ENCODE data around the gene GSTO2.

The GSTO2 gene

GRCh38 chr10:104328646-104328895, 59.6 kb downstream of the GSTO2 start:
- no peak for TF ChIP-seq CTCF (IDR thresholded peaks at IDR 0.05; ENCODE audit: extremely low read depth, insufficient read depth, missing control alignments)
- in situ Hi-C loops (cut with MboI; ENCODE audit: low pct_unique_long_range_greater_than_20kb, low sequenced_read_pairs, unreplicated experiment) = no loop called here
- DNase-seq (ENCODE audit: low spot score) = no peak

- no peak for TF ChIP-seq CTCF (IDR thresholded peaks at IDR 0.05; ENCODE audit: extremely low read depth, insufficient read depth, missing control alignments)
- DNase-seq (ENCODE audit: low spot score) = no peak
- in situ Hi-C loops (cut with MboI; ENCODE audit: low pct_unique_long_range_greater_than_20kb, low sequenced_read_pairs, unreplicated experiment) = no loop called here
These were observed 60.1 kb downstream of the GSTO2 start for GRCh38 chr10:104328896-104329710.

- DNase-seq (ENCODE audit: low spot score) = no peak
- TF ChIP-seq CTCF (IDR thresholded peaks at IDR 0.05; ENCODE audit: extremely low read depth, insufficient read depth, missing control alignments) = no peak
- in situ Hi-C loops (cut with MboI; ENCODE audit: low pct_unique_long_range_greater_than_20kb, low sequenced_read_pairs, unreplicated experiment) = no loop called here
These were observed 60.8 kb downstream of the GSTO2 start for GRCh38 chr10:104329735-104330134.

- no peak for TF ChIP-seq CTCF (IDR thresholded peaks at IDR 0.05; ENCODE audit: extremely low read depth, insufficient read depth, missing control alignments)
- in situ Hi-C loops (cut with MboI; ENCODE audit: low pct_unique_long_range_greater_than_20kb, low sequenced_read_pairs, unreplicated experiment) = no loop called here
- no peak for DNase-seq (ENCODE audit: low spot score)
These were observed 61.5 kb downstream of the GSTO2 start for GRCh38 chr10:104330168-104331110.

GRCh38 chr10:104331208-104331838, 62.3 kb downstream of the GSTO2 start:
- DNase-seq (ENCODE audit: low spot score) = no peak
- in situ Hi-C loops (cut with MboI; ENCODE audit: low pct_unique_long_range_greater_than_20kb, low sequenced_read_pairs, unreplicated experiment) = no loop called here
- no peak for TF ChIP-seq CTCF (IDR thresholded peaks at IDR 0.05; ENCODE audit: extremely low read depth, insufficient read depth, missing control alignments)

GRCh38 chr10:104332243-104333031, 63.5 kb downstream of the GSTO2 start:
- in situ Hi-C loops (cut with MboI; ENCODE audit: low pct_unique_long_range_greater_than_20kb, low sequenced_read_pairs, unreplicated experiment) = no loop called here
- no peak for TF ChIP-seq CTCF (IDR thresholded peaks at IDR 0.05; ENCODE audit: extremely low read depth, insufficient read depth, missing control alignments)

More at GRCh38 chr10:104332243-104333031, 63.5 kb downstream of the GSTO2 start:
- no peak for DNase-seq (ENCODE audit: low spot score)

All from GM13977 (cell line).